ENCODE data around the gene MBIP.

- TF ChIP-seq, protein P1, sequence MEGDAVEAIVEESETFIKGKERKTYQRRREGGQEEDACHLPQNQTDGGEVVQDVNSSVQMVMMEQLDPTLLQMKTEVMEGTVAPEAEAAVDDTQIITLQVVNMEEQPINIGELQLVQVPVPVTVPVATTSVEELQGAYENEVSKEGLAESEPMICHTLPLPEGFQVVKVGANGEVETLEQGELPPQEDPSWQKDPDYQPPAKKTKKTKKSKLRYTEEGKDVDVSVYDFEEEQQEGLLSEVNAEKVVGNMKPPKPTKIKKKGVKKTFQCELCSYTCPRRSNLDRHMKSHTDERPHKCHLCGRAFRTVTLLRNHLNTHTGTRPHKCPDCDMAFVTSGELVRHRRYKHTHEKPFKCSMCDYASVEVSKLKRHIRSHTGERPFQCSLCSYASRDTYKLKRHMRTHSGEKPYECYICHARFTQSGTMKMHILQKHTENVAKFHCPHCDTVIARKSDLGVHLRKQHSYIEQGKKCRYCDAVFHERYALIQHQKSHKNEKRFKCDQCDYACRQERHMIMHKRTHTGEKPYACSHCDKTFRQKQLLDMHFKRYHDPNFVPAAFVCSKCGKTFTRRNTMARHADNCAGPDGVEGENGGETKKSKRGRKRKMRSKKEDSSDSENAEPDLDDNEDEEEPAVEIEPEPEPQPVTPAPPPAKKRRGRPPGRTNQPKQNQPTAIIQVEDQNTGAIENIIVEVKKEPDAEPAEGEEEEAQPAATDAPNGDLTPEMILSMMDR (IDR thresholded peaks at IDR 0.05) = no peak
- TF ChIP-seq POLR2A (IDR thresholded peaks at IDR 0.05) = no peak
Measured at GRCh38 chr14:36281309-36281708, 39.1 kb downstream of the MBIP start.

Measured in heart left ventricle (tissue), 13 donors.